Measurements from ENCODE around the gene KIAA0825.
"Not testable (repeated sequence)": the region's sequence is repeated elsewhere in the genome, so short reads cannot be mapped to it uniquely, and the experiment has no call there.

Gene KIAA0825

DNA sequence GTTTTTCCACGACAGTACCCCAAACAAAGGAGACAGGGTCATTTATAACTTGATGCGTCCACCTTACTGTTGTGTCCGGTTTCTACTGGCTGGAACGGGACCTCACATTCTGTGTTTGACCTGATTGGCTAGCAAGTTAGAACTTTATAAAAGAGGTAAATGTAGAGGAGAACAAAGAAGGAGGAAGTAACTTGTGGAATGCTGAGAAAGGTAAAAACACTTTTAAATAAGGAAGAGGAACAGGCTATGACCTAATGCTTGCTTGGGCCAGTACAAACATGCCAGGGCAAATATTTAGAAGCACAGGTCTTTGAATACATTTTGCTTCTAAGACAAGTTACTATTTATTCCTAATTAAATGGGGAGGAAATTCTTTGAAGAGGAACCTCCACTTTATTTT lies 251.6 kb downstream of the KIAA0825 start:
- DNase-seq (ENCODE audit: low read depth), result no peak

GRCh38 chr5:94362857-94363256 lies 255.5 kb downstream of the KIAA0825 start:
- no peak for DNase-seq (ENCODE audit: low read depth)

- no peak for DNase-seq (ENCODE audit: low read depth)
Observed at GRCh38 chr5:94361832-94362796, 256.3 kb downstream of the KIAA0825 start.

- DNase-seq (ENCODE audit: low read depth), result no peak
Observed at GRCh38 chr5:94361161-94361560, 257.2 kb downstream of the KIAA0825 start.

DNA sequence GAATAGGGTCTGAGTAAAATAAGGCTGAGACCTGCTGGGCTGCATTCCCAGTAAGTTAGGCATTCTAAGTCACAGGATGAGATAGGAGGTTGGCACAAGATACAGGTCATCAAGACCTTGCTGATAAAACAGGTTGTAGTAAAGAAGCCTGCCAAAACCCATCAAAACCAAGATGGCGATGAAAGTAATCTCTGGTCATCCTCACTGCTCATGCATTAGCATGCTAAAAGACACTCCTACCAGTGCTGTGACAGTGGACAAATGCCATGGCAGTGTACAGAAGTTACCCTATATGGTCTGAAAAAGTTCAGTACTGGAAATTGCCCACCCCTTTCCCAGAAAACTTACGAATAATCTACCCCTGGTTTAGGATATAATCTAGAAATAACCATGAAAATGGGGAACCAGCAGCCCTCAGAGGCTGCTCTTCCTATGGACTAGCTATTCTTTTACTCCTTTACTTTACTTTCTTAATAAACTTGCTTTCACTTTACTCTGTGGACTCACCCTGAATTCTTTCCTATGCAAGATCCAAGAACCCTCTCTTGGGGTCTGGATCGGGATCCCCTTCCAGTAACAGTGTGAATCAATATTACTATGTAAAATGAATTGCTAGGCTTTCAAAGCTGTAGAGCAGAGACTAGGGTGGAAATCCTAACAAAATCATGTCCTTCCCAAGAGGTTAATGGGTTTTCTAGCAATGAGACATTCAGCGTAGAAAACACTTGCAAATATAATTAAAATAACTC lies 257.8 kb downstream of the KIAA0825 start:
- DNase-seq (ENCODE audit: low read depth), result no peak

DNA sequence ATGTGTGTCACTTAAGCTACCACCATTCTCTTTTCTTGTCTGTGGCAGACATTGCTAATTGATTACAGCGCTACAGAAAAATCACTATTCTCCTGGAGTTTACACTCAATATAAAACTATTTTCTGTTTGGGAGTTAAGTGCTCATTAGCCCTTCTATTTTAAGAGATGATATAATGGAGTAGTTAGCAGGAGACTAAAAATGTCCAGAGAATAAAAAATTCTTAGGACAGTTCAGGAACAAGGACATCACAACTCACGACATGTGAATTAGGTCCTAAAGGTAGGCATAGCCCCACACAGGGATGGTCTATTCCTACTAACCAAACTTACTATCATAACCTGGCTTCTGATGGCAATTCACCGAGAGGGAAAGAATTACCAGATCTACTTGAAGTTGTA lies 258.5 kb downstream of the KIAA0825 start:
- DNase-seq (ENCODE audit: low read depth), result no peak

- no peak for DNase-seq (ENCODE audit: low read depth)
Observed at GRCh38 chr5:94355811-94356210, 262.6 kb downstream of the KIAA0825 start.

GRCh38 chr5:94354837-94355485 lies 263.4 kb downstream of the KIAA0825 start:
- not testable (repeated sequence) for DNase-seq (ENCODE audit: low read depth)

DNA sequence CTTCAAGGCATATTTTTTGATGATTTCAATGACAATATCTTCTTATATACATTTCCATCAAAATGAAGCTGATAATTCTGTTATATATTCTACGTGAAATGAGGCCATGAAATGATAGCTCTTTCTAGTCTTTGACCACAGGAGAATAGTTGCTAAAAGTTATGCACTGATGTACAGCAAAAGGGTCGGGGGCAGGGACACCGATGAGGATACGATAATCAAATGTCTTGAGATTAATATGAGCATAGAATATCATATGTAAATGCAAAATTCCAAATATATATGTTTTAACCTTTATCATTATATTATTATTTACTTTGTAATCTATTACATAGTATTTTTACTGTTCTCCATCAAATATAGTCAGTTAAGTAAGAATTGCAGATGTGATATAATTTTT lies 264.8 kb downstream of the KIAA0825 start:
- no peak for DNase-seq (ENCODE audit: low read depth)

DNA sequence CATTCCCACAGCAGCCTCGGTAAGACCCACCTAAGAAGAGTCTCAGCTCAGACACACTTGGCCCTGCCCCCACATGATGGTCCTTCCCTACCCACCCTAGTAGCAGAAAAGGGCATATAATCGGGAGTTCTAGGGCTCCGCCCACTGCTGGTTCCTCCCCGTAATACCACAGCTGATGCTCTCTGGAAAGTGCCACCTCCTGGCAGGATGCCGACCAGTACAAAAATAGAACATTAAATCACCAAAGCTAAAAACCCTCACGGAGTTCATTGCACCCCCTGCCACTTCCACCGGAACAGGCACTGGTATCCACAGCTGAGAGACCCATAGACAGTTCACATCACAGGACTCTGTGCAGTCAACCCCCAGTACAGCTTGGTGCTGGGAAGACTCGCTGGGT lies 271.3 kb downstream of the KIAA0825 start:
- no peak for DNase-seq (ENCODE audit: low read depth)

- no peak for DNase-seq (ENCODE audit: low read depth)
Observed at GRCh38 chr5:94345257-94345656, 273.1 kb downstream of the KIAA0825 start.

- no peak for DNase-seq (ENCODE audit: low read depth)
Observed at GRCh38 chr5:94337617-94338016, 280.8 kb downstream of the KIAA0825 start.

GRCh38 chr5:94335936-94336335 lies 282.5 kb downstream of the KIAA0825 start:
- DNase-seq (ENCODE audit: low read depth), result no peak

- DNase-seq (ENCODE audit: low read depth), result peak; percentile 0
Observed at GRCh38 chr5:94329115-94329514, 289.3 kb downstream of the KIAA0825 start.

DNA sequence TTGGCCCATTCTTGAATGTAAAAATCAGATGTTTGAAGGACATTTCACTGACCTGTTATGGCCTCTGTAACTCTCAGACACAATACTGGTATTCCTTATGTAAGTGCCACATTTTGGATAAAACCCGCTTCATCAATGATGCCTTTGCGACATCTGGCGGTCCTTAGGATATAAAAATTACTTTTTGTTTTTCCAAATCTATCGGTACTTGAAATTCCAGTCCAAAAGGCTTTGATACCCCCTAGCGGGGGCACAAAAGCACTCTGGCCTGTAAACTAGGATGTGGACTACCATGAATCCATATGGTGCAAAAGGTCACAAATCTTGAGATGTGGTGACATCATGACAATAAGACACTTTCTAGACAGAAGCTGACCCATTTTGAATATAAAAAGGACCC lies 291.8 kb downstream of the KIAA0825 start:
- no peak for DNase-seq (ENCODE audit: low read depth)

GRCh38 chr5:94316916-94317838 lies 301.2 kb downstream of the KIAA0825 start:
- DNase-seq (ENCODE audit: low read depth), result no peak

DNA sequence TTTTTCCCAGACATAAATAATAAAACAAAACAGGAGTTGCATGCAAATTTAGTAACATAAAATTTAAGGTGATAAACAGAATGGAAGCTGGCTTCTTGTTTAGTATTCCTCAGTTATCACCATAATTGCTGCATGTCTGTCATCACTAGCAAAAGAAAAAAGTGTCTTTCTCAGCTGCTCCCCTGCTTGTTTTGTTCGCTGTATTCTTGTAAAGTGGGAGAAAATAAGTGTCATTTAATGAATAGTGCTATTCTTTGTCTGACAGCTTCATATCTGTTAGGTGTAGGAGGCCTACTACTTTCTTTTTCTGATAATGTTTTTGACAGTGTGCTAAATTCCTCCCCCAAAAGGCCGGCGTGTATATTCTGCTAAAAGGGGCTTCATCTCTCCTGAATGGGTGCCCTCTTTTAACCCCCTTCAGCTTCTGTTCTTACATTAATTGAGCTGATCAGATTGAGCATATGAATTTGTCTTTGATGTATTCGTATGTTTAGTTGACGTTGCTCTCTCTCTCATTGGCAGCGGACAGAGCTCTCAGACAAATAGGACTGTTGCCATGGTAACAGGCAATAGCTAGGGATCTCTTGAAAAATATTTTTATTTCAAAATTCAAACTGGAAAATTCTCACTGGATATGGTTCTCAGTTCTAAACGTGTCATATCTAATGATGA lies 303.8 kb downstream of the KIAA0825 start:
- DNase-seq (ENCODE audit: low read depth), result no peak

DNA sequence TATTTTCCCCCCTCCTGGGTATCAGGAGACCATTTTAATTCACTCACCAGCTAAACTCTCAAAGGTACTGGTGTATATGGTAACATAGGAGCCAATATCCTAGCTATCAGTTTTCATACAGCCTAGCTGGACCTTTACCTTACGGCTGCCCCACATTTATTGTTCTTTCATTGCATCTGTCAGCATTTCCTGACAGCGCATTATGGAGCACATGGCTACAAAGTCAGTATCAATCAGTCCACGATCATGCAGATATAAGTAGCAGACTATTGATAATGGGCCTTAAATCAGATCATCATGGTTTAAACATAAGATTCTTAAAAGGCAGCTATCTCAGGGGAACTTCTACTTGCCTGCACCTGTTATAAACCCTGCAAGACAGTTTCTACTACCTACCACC lies 304.7 kb downstream of the KIAA0825 start:
- no peak for DNase-seq (ENCODE audit: low read depth)

DNA sequence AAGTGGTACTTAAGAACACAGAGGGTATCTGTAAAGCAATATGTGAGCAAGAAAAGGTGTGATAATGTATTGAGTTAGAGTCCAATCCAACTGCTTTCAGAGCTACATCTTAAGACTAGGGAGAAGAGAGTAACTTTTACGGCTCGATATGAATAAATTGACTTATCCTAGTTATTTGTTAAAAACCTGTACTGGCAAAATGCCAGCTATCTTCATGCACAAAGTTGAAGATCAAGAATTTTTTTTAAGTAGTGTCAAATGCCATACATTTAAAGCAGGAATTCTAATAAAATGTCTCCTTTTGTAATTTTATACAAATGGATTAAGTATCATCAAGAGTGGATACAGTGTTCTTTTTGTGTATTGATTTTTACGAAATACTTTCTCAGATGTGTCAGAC lies 305.2 kb downstream of the KIAA0825 start:
- DNase-seq (ENCODE audit: low read depth), result no peak

DNA sequence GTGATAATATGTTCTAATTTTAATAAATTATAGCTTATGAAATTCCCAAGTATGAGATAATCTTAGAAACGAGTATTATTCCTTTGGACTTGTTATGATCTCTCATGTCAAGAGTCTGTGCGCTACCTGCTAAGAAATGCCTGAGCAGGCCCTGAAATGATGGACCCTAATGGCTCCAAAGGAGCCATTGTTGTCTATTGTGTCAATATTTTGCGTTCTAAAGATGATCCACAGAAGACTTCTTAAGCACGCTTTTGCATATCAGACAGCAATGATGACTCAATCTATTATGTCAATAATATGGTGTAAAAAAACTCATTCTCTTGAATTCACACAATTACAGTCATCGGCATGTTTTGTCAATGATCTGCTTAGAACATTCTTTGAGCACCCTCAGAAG lies 306.1 kb downstream of the KIAA0825 start:
- no peak for DNase-seq (ENCODE audit: low read depth)

GRCh38 chr5:94310833-94311232 lies 307.6 kb downstream of the KIAA0825 start:
- DNase-seq (ENCODE audit: low read depth), result no peak
